Thyroid gland (tissue), 4 donors: ENCODE results near the gene MKNK1. TPM values are rescaled to one million over a fixed set of nuclear protein-coding genes. Genes with fewer than 3 reads are reported as not detected.

ENCODE experiments used
- DNase-seq, 2 donors: peaks; one replicate each; pipeline ENCODE4 v3.0.0-alpha.2; 2019
- H3K27ac ChIP-seq, 3 donors: fragments of 200-600 bp; sonication (generic); 1 replicate in 2 of 3; 2 replicates in 1 of 3; pipeline ENCODE4 v1.5.1; 2016 to 2019; ENCODE audit warnings: mild to moderate bottlenecking in 1 of 3, moderate library complexity in 1 of 3
- H3K27me3 ChIP-seq: fragments of 200-600 bp; sonication (generic); one replicate; pipeline ENCODE4 v1.5.1; 2019
- H3K36me3 ChIP-seq, 2 donors: fragments of 200-600 bp; sonication (generic); one replicate each; pipeline ENCODE4 v1.5.1; 2016 to 2019
- H3K4me1 ChIP-seq, 2 donors: fragments of 200-600 bp; sonication (generic); one replicate each; pipeline ENCODE4 v1.5.1; 2017 to 2019
- H3K4me3 ChIP-seq, 3 donors: fragments of 200-600 bp; sonication (generic); replicated peaks in 1 of 3; 1 replicate in 2 of 3; 2 replicates in 1 of 3; pipeline ENCODE4 v1.5.1; 2016; ENCODE audit warnings: mild to moderate bottlenecking in 1 of 3
- H3K9me3 ChIP-seq: fragments of 200-600 bp; sonication (generic); one replicate; pipeline ENCODE4 v1.5.1; 2017
- CTCF ChIP-seq, 6 experiments: fragments of 200-600 bp in 3 of 6; fragments of 450-650 bp in 3 of 6; sonication (generic) in 3 of 6; IDR thresholded peaks; one replicate each; pipeline ENCODE4 v1.5.1; 2016 to 2019; ENCODE audit warnings: antibody characterized with exemption in 6 of 6, mild to moderate bottlenecking in 2 of 6, inconsistent platforms in 1 of 6, moderate library complexity in 1 of 6
- POLR2A ChIP-seq, 2 donors: fragments of 450-650 bp; IDR thresholded peaks; one replicate each; pipeline ENCODE4 v1.6.1; 2017; ENCODE audit warnings: antibody characterized with exemption in 2 of 2, mild to moderate bottlenecking in 2 of 2, moderate library complexity in 1 of 2
- WGBS, 2 donors: methylation state at CpG; one replicate each; pipeline ENCODE4 v1.1.5; 2017; 5-methylcytosine and 5-hydroxymethylcytosine counted together
- intact Hi-C: fragments of 100-400 bp; cut with DNase I; formaldehyde crosslinking; loops from one replicate; pipeline ENCODE4 v1.15.1; 2023
- total RNA-seq, 4 donors: library from RNA; depleted of rRNA; stranded (reverse); fragments of >200 nt; gene quantifications; one replicate each; pipeline ENCODE4 v1.2.3, GENCODE V29; 2016

MKNK1 gene
- total RNA-seq, 4 donors from 2014 or later: 20.8 to 29.6 (median 23.4) TPM

GRCh38 chr1:46568461-46568891 is 35.6 kb downstream of the MKNK1 start:
- WGBS, 2 donors: 93 to 94% methylated on average over 6 of the region's 6 CpGs
- Histone ChIP-seq H3K4me3 (no peak overlapping the region), H3K27me3 (no peaks in the 10 kb centered on the region), H3K4me1 (no peaks in the 10 kb centered on the region), H3K27ac (no peak overlapping the region), H3K9me3 (no peaks in the 10 kb centered on the region), H3K36me3 (peaks cover 4 to 5% of the 10 kb centered on the region in 2 donors)
- no peak for DNase-seq
- TF ChIP-seq POLR2A (IDR thresholded peaks at IDR 0.05) (no peak), CTCF (IDR thresholded peaks at IDR 0.05) (no peak)
- intact Hi-C loops: no loop called here

- intact Hi-C loops: no loop called here
- WGBS, 2 donors: 91 to 94% methylated on average over 4 of the region's 4 CpGs
- peaks cover 5 to 17% of the 10 kb centered on the region in 2 donors for H3K36me3 ChIP-seq
- no peaks in the 10 kb centered on the region for H3K9me3 ChIP-seq
- no peaks in the 10 kb centered on the region for H3K4me1 ChIP-seq
- TF ChIP-seq CTCF (IDR thresholded peaks at IDR 0.05): no peak
- TF ChIP-seq POLR2A (IDR thresholded peaks at IDR 0.05): no peak
- H3K27ac ChIP-seq: no peak overlapping the region
- no peaks in the 10 kb centered on the region for H3K27me3 ChIP-seq
- DNase-seq: no peak
- no peak overlapping the region for H3K4me3 ChIP-seq
Observed at GRCh38 chr1:46563341-46563740, 40.7 kb downstream of the MKNK1 start.

GRCh38 chr1:46562498-46562897 is 41.6 kb downstream of the MKNK1 start:
- Histone ChIP-seq H3K4me1 (no peaks in the 10 kb centered on the region), H3K27ac (no peak overlapping the region), H3K27me3 (no peaks in the 10 kb centered on the region), H3K36me3 (peaks cover 5 to 17% of the 10 kb centered on the region in 2 donors), H3K4me3 (no peak overlapping the region), H3K9me3 (no peaks in the 10 kb centered on the region)
- WGBS, 2 donors: 97 to 98% methylated on average over 6 to 12 of the region's 15 CpGs
- TF ChIP-seq CTCF (IDR thresholded peaks at IDR 0.05) (no peak), POLR2A (IDR thresholded peaks at IDR 0.05) (no peak)
- intact Hi-C loops: no loop called here
- no peak for DNase-seq

- Histone ChIP-seq H3K27ac (no peak overlapping the region), H3K4me3 (no peak overlapping the region), H3K36me3 (peaks cover 0 to 13% of the 10 kb centered on the region in 2 donors), H3K27me3 (no peaks in the 10 kb centered on the region), H3K9me3 (no peaks in the 10 kb centered on the region), H3K4me1 (no peaks in the 10 kb centered on the region)
- intact Hi-C loops: no loop called here
- no peak for DNase-seq
- TF ChIP-seq POLR2A (IDR thresholded peaks at IDR 0.05) (no peak), CTCF (IDR thresholded peaks at IDR 0.05) (no peak)
- WGBS, 2 donors: 92 to 97% methylated on average over 8 of the region's 8 CpGs
Observed at GRCh38 chr1:46558966-46559365, 45.1 kb downstream of the MKNK1 start.

- TF ChIP-seq POLR2A (IDR thresholded peaks at IDR 0.05) (no peak), CTCF (IDR thresholded peaks at IDR 0.05) (no peak)
- 79 to 83% methylated on average over 12 to 16 of the region's 20 CpGs for WGBS, 2 donors
- H3K4me1 ChIP-seq: no peaks in the 10 kb centered on the region
Observed at GRCh38 chr1:46558141-46558963, 45.7 kb downstream of the MKNK1 start.

More at GRCh38 chr1:46558141-46558963, 45.7 kb downstream of the MKNK1 start:
- Histone ChIP-seq H3K9me3 (no peaks in the 10 kb centered on the region), H3K27ac (no peak overlapping the region), H3K36me3 (peaks cover 0 to 13% of the 10 kb centered on the region in 2 donors), H3K4me3 (no peak overlapping the region), H3K27me3 (no peaks in the 10 kb centered on the region)
- no peak for DNase-seq
- intact Hi-C loops: no loop called here
